Neural progenitor cell (in vitro differentiated cells): Measurements from ENCODE around the gene SOHLH2.

Source experiments
- CTCF ChIP-seq: fragments of 200-600 bp; sonication (generic); IDR thresholded peaks from 2 replicates; pipeline ENCODE4 v1.5.1; 2017; ENCODE audit warnings: antibody characterized with exemption, mild to moderate bottlenecking
- EZH2 ChIP-seq: fragments of 200-600 bp; sonication (generic); IDR thresholded peaks from 2 replicates; pipeline ENCODE4 v1.6.1; 2017; ENCODE audit warnings: antibody characterized with exemption, mild to moderate bottlenecking, moderate library complexity

GRCh38 chr13:36211567-36211966 is 2.8 kb downstream of the SOHLH2 start:
- TF ChIP-seq CTCF (no peak), EZH2 (no peak)
